H9 (cell line): ENCODE measurements around the gene CDK14. TPM values are rescaled to one million over a fixed set of nuclear protein-coding genes. Genes with fewer than 3 reads are reported as not detected.

Source experiments
- DNase-seq: peaks from one replicate; pipeline ENCODE4 v3.0.0-alpha.2; 2017
- H2AFZ ChIP-seq: one replicate; pipeline ENCODE4 v1.6.1; 2013; ENCODE audit warnings: mild to moderate bottlenecking, low read length, control low read depth, moderate library complexity
- H2AK5ac ChIP-seq: 2 replicates; pipeline ENCODE4 v1.6.1; 2013; ENCODE audit warnings: low read length, control low read depth, mixed read lengths; ENCODE audit not compliant: insufficient read length
- H2BK120ac ChIP-seq: one replicate; pipeline ENCODE4 v1.6.1; 2013; ENCODE audit warnings: low read depth, mild to moderate bottlenecking, low read length, control low read depth, inconsistent platforms; ENCODE audit not compliant: poor library complexity, severe bottlenecking
- H2BK12ac ChIP-seq: 2 replicates; pipeline ENCODE4 v1.6.1; 2013; ENCODE audit warnings: low read length, control low read depth, mixed read lengths, low read depth; ENCODE audit not compliant: insufficient read length
- H2BK15ac ChIP-seq: 2 replicates; pipeline ENCODE4 v1.6.1; 2013; ENCODE audit warnings: low read depth, low read length, control low read depth
- H2BK20ac ChIP-seq: one replicate; pipeline ENCODE4 v1.6.1; 2013; ENCODE audit warnings: low read depth, mild to moderate bottlenecking, low read length, control low read depth, inconsistent platforms; ENCODE audit not compliant: poor library complexity, severe bottlenecking
- H2BK5ac ChIP-seq: 2 replicates; pipeline ENCODE4 v1.6.1; 2013; ENCODE audit warnings: low read length, control low read depth, mixed read lengths; ENCODE audit not compliant: insufficient read length
- H3K14ac ChIP-seq: 2 replicates; pipeline ENCODE4 v1.6.1; 2013; ENCODE audit warnings: low read length, control low read depth; ENCODE audit not compliant: insufficient read depth
- H3K18ac ChIP-seq: 2 replicates; pipeline ENCODE4 v1.6.1; 2013; ENCODE audit warnings: low read depth, mild to moderate bottlenecking, mixed read lengths, low read length, control low read depth; ENCODE audit not compliant: insufficient read length
- H3K23ac ChIP-seq: 2 replicates; pipeline ENCODE4 v1.6.1; 2013; ENCODE audit warnings: low read length, control low read depth, mixed read lengths, low read depth; ENCODE audit not compliant: insufficient read length
- H3K23me2 ChIP-seq: 2 replicates; pipeline ENCODE4 v1.6.1; 2013; ENCODE audit warnings: low read depth, mild to moderate bottlenecking, mixed read lengths, low read length, control low read depth; ENCODE audit not compliant: insufficient read length, poor library complexity, severe bottlenecking
- H3K27ac ChIP-seq: 2 replicates; pipeline ENCODE4 v1.5.1; 2013; ENCODE audit warnings: low read length, control low read depth, mixed read lengths, low read depth; ENCODE audit not compliant: insufficient read length
- H3K27me3 ChIP-seq: 2 replicates; pipeline ENCODE4 v1.6.1; 2013; ENCODE audit warnings: low read length, control low read depth, inconsistent platforms; ENCODE audit not compliant: insufficient read depth
- H3K4ac ChIP-seq: 2 replicates; pipeline ENCODE4 v1.6.1; 2013; ENCODE audit warnings: low read depth, mild to moderate bottlenecking, control low read depth, inconsistent platforms, low read length, moderate library complexity
- H3K4me1 ChIP-seq: 2 replicates; pipeline ENCODE4 v1.6.1; 2013; ENCODE audit warnings: low read length, control low read depth, inconsistent platforms; ENCODE audit not compliant: insufficient read depth
- H3K4me2 ChIP-seq: 2 replicates; pipeline ENCODE4 v1.6.1; 2013; ENCODE audit warnings: low read length, control low read depth, mixed read lengths; ENCODE audit not compliant: insufficient read length, insufficient read depth
- H3K56ac ChIP-seq: 2 replicates; pipeline ENCODE4 v1.6.1; 2013; ENCODE audit warnings: low read depth, mild to moderate bottlenecking, mixed read lengths, low read length, control low read depth; ENCODE audit not compliant: insufficient read length
- H3K79me1 ChIP-seq: 2 replicates; pipeline ENCODE4 v1.6.1; 2013; ENCODE audit warnings: low read depth, mild to moderate bottlenecking, moderate library complexity, low read length, control low read depth, inconsistent platforms; ENCODE audit not compliant: insufficient read depth, poor library complexity, severe bottlenecking
- H3K79me2 ChIP-seq: 2 replicates; pipeline ENCODE4 v1.6.1; 2013; ENCODE audit warnings: low read length, control low read depth, inconsistent platforms; ENCODE audit not compliant: insufficient read depth
- H3K9ac ChIP-seq: 2 replicates; pipeline ENCODE4 v1.6.1; 2013; ENCODE audit warnings: low read length, control low read depth, mixed read lengths; ENCODE audit not compliant: insufficient read length; ENCODE audit errors: extremely low read depth
- H3K9me3 ChIP-seq: one replicate; pipeline ENCODE4 v1.6.1; 2013; ENCODE audit warnings: low read depth, low read length, inconsistent platforms; ENCODE audit not compliant: control insufficient read depth
- H3T11ph ChIP-seq: one replicate; pipeline ENCODE4 v1.6.1; 2013; ENCODE audit warnings: mild to moderate bottlenecking, low read length, control low read depth, inconsistent platforms
- H4K20me1 ChIP-seq: one replicate; pipeline ENCODE4 v1.6.1; 2013; ENCODE audit not compliant: control insufficient read depth, insufficient read length, insufficient read depth
- H4K5ac ChIP-seq: 2 replicates; pipeline ENCODE4 v1.6.1; 2013; ENCODE audit warnings: low read depth, mild to moderate bottlenecking, mixed read lengths, low read length, control low read depth; ENCODE audit not compliant: insufficient read length
- H4K8ac ChIP-seq: replicated peaks from 2 replicates; pipeline ENCODE4 v1.6.1; 2013; ENCODE audit warnings: low read length, control low read depth, mixed read lengths, low read depth; ENCODE audit not compliant: insufficient read length
- H4K91ac ChIP-seq: 2 replicates; pipeline ENCODE4 v1.6.1; 2013; ENCODE audit warnings: low read depth, mild to moderate bottlenecking, moderate library complexity, mixed read lengths, low read length, control low read depth; ENCODE audit not compliant: insufficient read length
- H3K27ac Mint-ChIP-seq, 3 experiments: 2 replicates in 2 of 3; 3 replicates in 1 of 3; pipeline ENCODE4 v1.8.0; 2020 to 2021; ENCODE audit warnings: mixed read lengths in 3 of 3, mild to moderate bottlenecking in 1 of 3, moderate library complexity in 1 of 3
- H3K27me3 Mint-ChIP-seq: 2 replicates; pipeline ENCODE4 v1.8.0; 2021; ENCODE audit warnings: low read depth, mild to moderate bottlenecking, moderate library complexity, mixed read lengths
- H3K36me3 Mint-ChIP-seq, 3 experiments: 2 replicates in 2 of 3; 3 replicates in 1 of 3; pipeline ENCODE4 v1.8.0; 2020 to 2021; ENCODE audit warnings: low read depth in 3 of 3, mixed read lengths in 3 of 3; ENCODE audit not compliant: insufficient read depth in 1 of 3
- H3K4me1 Mint-ChIP-seq, 2 experiments: 2 replicates each; pipeline ENCODE4 v1.8.0; 2020; ENCODE audit warnings: mixed read lengths in 2 of 2
- H3K4me3 Mint-ChIP-seq, 2 experiments: 2 replicates in 1 of 2; 3 replicates in 1 of 2; pipeline ENCODE4 v1.8.0; 2020 to 2021; ENCODE audit warnings: mild to moderate bottlenecking in 2 of 2, mixed read lengths in 2 of 2, moderate library complexity in 1 of 2
- H3K9me3 Mint-ChIP-seq, 2 experiments: 2 replicates in 1 of 2; 3 replicates in 1 of 2; pipeline ENCODE4 v1.8.0; 2020; ENCODE audit warnings: mild to moderate bottlenecking in 2 of 2, mixed read lengths in 2 of 2, moderate library complexity in 1 of 2
- CTCF ChIP-seq: fragments of 200-600 bp; sonication (generic); conservative IDR thresholded peaks from 3 replicates; pipeline ENCODE4 v1.8.0; 2021; ENCODE audit warnings: antibody characterized with exemption, mild to moderate bottlenecking
- total RNA-seq: library from RNA; stranded (reverse); gene quantifications from 2 replicates; pipeline ENCODE4 v1.2.1, GENCODE V29; 2021

CDK14 gene
- total RNA-seq, 1 experiment from 2014 or later: 23.9 TPM

- Mint-ChIP-seq H3K4me3 (no peak overlapping the region), H3K36me3 (peaks cover 5 to 14% (median 10%) of the 10 kb centered on the region in 3 experiments), H3K27ac (peak overlapping the region in 1 of 3 experiments; percentile 83; a peak in 1 of 7 replicates), H3K4me1 (peaks cover 39 to 52% of the 10 kb centered on the region in 2 experiments), H3K27me3 (no peaks in the 10 kb centered on the region), H3K9me3 (peaks cover 5 to 6% of the 10 kb centered on the region in 2 experiments; a peak in 4 of 5 replicates)
- Histone ChIP-seq H2BK12ac (no peak overlapping the region), H4K20me1 (no peaks in the 10 kb centered on the region), H4K5ac (no peak overlapping the region), H3K23me2 (no peaks in the 10 kb centered on the region), H2BK120ac (no peak overlapping the region), H2BK5ac (no peak overlapping the region), H3K56ac (no peak overlapping the region), H3K4ac (no peak overlapping the region), H2BK15ac (no peak overlapping the region), H3K27ac (no peak overlapping the region), H3K23ac (no peak overlapping the region), H2AFZ (no peak overlapping the region), H4K91ac (no peak overlapping the region), H3K14ac (no peak overlapping the region), H3K9ac (no peak overlapping the region), H3T11ph (no peak overlapping the region), H3K4me1 (peaks cover 14% of the 10 kb centered on the region; the same call in 1 of the 2 replicates), H4K8ac (no peak overlapping the region), H3K79me2 (no peaks in the 10 kb centered on the region), H2AK5ac (no peak overlapping the region), H3K27me3 (no peaks in the 10 kb centered on the region), H3K79me1 (no peaks in the 10 kb centered on the region), H3K18ac (no peak overlapping the region), H3K9me3 (no peaks in the 10 kb centered on the region), H3K4me2 (no peak overlapping the region), H2BK20ac (no peak overlapping the region)
- TF ChIP-seq CTCF: no peak
- no peak for DNase-seq
Measured at GRCh38 chr7:91029688-91030087, 433.6 kb downstream of the CDK14 start.
